ENCODE results near the gene PSMD12. TPM values are rescaled to one million over a fixed set of nuclear protein-coding genes. Genes with fewer than 3 reads are reported as not detected.

PSMD12 gene
- total RNA-seq (2022) (77.4 and 79.2 TPM in 2 replicates), Bru-seq, nascent RNA (percentile 95 among the genes with signal in this experiment), BruChase-seq, experiment 1, labeled RNA remaining after a 6-hour chase (percentile 95 among the genes with signal in this experiment), BruChase-seq, experiment 2, labeled RNA remaining after a 2-hour chase (percentile 95 among the genes with signal in this experiment)
- long read RNA-seq, full-length matches to known transcripts = 112 of 128 reads
- long read RNA-seq, partial matches to known transcripts = 7 of 128 reads
- long read RNA-seq, other reads (novel, unspliced or antisense) = 9 of 128 reads

- Mint-ChIP-seq H3K4me3 (ENCODE audit: low read depth, unreplicated experiment) (peak within 1 kb of the TSS; percentile 95), H3K27me3 (ENCODE audit: unreplicated experiment) (no peaks in the 10 kb centered on the region), H3K9me3 (ENCODE audit: low read depth, unreplicated experiment) (no peaks in the 10 kb centered on the region), H3K27ac (ENCODE audit: unreplicated experiment) (peak within 1 kb of the TSS; percentile 89), H3K4me1 (ENCODE audit: low read depth, unreplicated experiment) (no peaks in the 10 kb centered on the region), H3K36me3 (ENCODE audit: insufficient read depth, unreplicated experiment) (peaks cover 50% of the 10 kb centered on the region)
- peak; percentile 96 for DNase-seq
- intact Hi-C loops (cut with micrococcal nuclease; ENCODE audit: unreplicated experiment) = no loop called here
- no peak for TF ChIP-seq CTCF (IDR thresholded peaks at IDR 0.05; ENCODE audit: unreplicated experiment)
- CTCF ChIA-PET = interaction anchor here (0.5 to 0.6 kb wide), 2 partner anchors 10 to 361 kb away, joined by 4 to 6 read pairs; no protein-coding TSS in a partner anchor
- no TSS peak for BruUV-seq (replicated peaks)
These were observed at the start of gene PSMD12 for GRCh38 chr17:67366193-67367157. Gene PSMD12, minus strand, starts transcription at chr17:67366577. Its CDS starts 58 bp downstream, at chr17:67366519.

GRCh38 chr17:67415291-67415690 is 48.9 kb upstream of the PSMD12 start:
- no peaks in the 10 kb centered on the region for H3K27me3 Mint-ChIP-seq (ENCODE audit: unreplicated experiment)
- no peak for TF ChIP-seq CTCF (IDR thresholded peaks at IDR 0.05; ENCODE audit: unreplicated experiment)
- no peak for DNase-seq
- intact Hi-C loops (cut with micrococcal nuclease; ENCODE audit: unreplicated experiment) = no loop called here
- no peak overlapping the region for H3K4me3 Mint-ChIP-seq (ENCODE audit: low read depth, unreplicated experiment)
- CTCF ChIA-PET = no interaction called here
- no peaks in the 10 kb centered on the region for H3K9me3 Mint-ChIP-seq (ENCODE audit: low read depth, unreplicated experiment)
- peaks cover 50% of the 10 kb centered on the region for H3K4me1 Mint-ChIP-seq (ENCODE audit: low read depth, unreplicated experiment)
- H3K27ac Mint-ChIP-seq (ENCODE audit: unreplicated experiment) = no peak overlapping the region
- peaks cover 6% of the 10 kb centered on the region for H3K36me3 Mint-ChIP-seq (ENCODE audit: insufficient read depth, unreplicated experiment)
- BruUV-seq (replicated peaks) = no TSS peak

- no peak for DNase-seq
- no peaks in the 10 kb centered on the region for H3K9me3 Mint-ChIP-seq (ENCODE audit: low read depth, unreplicated experiment)
- no peak overlapping the region for H3K4me3 Mint-ChIP-seq (ENCODE audit: low read depth, unreplicated experiment)
- TF ChIP-seq CTCF (IDR thresholded peaks at IDR 0.05; ENCODE audit: unreplicated experiment) = no peak
- no TSS peak for BruUV-seq (replicated peaks)
- no peak overlapping the region for H3K27ac Mint-ChIP-seq (ENCODE audit: unreplicated experiment)
- no peaks in the 10 kb centered on the region for H3K27me3 Mint-ChIP-seq (ENCODE audit: unreplicated experiment)
- peaks cover 6% of the 10 kb centered on the region for H3K36me3 Mint-ChIP-seq (ENCODE audit: insufficient read depth, unreplicated experiment)
- CTCF ChIA-PET = no interaction called here
- H3K4me1 Mint-ChIP-seq (ENCODE audit: low read depth, unreplicated experiment) = peaks cover 43% of the 10 kb centered on the region
- intact Hi-C loops (cut with micrococcal nuclease; ENCODE audit: unreplicated experiment) = no loop called here
These were observed 48.2 kb upstream of the PSMD12 start for GRCh38 chr17:67414559-67414958.

- intact Hi-C loops (cut with micrococcal nuclease; ENCODE audit: unreplicated experiment) = no loop called here
- no peak overlapping the region for H3K27ac Mint-ChIP-seq (ENCODE audit: unreplicated experiment)
- H3K4me3 Mint-ChIP-seq (ENCODE audit: low read depth, unreplicated experiment) = no peak overlapping the region
- H3K27me3 Mint-ChIP-seq (ENCODE audit: unreplicated experiment) = no peaks in the 10 kb centered on the region
- peaks cover 39% of the 10 kb centered on the region for H3K4me1 Mint-ChIP-seq (ENCODE audit: low read depth, unreplicated experiment)
- no peak for DNase-seq
- no peak for TF ChIP-seq CTCF (IDR thresholded peaks at IDR 0.05; ENCODE audit: unreplicated experiment)
- no peaks in the 10 kb centered on the region for H3K9me3 Mint-ChIP-seq (ENCODE audit: low read depth, unreplicated experiment)
- H3K36me3 Mint-ChIP-seq (ENCODE audit: insufficient read depth, unreplicated experiment) = peaks cover 6% of the 10 kb centered on the region
- CTCF ChIA-PET = no interaction called here
- no TSS peak for BruUV-seq (replicated peaks)
These were observed 47.8 kb upstream of the PSMD12 start for GRCh38 chr17:67414130-67414529.
